GM19372 (cell line): ENCODE results near the gene TOMM20.
A peak's percentile ranks its signal among the peaks of the same experiment; 100 is the strongest.
"Not testable (repeated sequence)": the region's sequence is repeated elsewhere in the genome, so short reads cannot be mapped to it uniquely, and the experiment has no call there.

Experiments used
- ATAC-seq: cut with Tn5 transposase; IDR thresholded peaks from one replicate; pipeline ENCODE4 v1.9.1; 2021; ENCODE audit warnings: mild to moderate bottlenecking, low read depth, moderate library complexity; ENCODE audit not compliant: unreplicated experiment

Gene TOMM20

DNA sequence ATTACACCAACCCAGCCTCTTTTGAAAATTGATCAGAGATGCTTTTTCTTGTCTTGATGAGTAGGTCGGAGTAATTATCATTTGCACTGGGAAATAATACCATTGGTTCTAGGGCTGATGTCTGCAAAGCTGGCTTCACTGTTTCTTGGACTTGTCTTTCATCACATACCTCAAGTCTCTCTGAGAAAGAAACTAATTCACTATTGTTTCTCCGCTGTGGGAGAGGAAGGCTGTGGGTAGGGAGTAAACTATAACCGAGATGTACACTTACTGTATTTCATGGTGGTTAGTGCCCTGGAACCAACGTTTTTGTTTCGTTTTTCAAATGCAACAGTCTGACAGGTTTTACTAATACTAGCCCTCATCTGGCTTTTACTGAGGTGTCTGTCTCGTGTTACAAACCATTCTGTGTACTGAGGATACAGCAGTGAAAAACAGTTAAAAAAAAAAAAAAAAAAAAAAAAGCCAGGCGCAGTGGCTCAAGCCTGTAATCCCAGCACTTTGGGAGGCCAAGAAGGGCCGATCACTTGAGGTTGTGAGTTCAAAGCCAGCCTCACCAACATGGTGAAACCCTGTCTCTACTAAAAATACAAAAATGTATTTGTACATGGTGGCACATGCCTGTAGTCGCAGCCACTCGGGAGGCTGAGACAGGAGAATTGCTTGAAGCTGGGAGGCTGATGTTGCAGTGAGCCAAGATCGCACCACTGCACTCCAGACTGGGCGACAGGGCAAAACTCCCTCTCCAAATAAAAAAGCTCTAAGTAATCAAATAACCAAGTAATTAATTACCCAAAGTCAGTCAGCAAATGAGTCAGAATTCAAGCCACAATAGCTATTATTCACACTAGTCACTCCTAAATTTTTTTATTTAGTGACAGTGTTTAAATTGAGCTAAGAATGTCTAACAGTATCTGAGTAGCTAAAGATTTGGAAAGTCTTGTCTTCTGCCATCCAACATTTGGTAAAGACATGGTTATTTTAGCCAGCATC is 23.3 kb downstream of the TOMM20 start:
- ATAC-seq: peak; percentile 82

DNA sequence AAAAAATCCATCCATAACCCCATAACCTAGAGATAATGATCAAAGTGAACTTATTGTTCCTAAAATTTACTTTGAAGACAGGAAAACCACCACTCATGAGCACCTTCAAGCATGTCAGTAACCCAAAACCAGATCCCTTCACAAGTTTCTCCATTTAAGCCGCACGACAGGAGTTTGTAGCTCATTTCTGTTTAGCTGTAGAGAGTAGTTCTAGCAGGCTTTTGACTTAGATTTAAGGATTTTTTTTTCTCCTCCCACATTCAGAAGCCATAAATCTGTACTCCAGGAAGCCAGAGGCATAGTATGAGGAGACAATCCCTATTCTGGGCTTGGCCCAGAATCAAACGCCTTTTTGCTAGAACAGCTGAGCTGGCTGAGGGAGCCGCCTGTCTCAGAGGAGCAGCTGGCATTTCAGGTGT is 25.6 kb downstream of the TOMM20 start:
- ATAC-seq: no peak

DNA sequence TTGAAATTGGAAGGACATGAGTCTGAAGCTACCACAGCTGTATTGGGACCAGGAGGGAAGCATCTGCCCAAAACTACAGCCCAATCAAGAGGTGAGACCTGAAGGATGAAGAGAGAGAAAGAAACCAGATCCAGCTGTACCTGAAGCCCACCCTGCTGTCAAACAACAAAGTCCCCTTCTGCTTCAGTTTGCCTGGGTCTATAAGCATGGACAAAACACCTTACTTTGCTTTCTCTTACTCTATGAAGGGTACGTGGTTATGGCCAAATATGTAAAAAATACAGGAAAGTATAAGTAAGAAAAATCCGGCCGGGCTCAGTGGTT is 26.4 kb downstream of the TOMM20 start:
- no peak for ATAC-seq

DNA sequence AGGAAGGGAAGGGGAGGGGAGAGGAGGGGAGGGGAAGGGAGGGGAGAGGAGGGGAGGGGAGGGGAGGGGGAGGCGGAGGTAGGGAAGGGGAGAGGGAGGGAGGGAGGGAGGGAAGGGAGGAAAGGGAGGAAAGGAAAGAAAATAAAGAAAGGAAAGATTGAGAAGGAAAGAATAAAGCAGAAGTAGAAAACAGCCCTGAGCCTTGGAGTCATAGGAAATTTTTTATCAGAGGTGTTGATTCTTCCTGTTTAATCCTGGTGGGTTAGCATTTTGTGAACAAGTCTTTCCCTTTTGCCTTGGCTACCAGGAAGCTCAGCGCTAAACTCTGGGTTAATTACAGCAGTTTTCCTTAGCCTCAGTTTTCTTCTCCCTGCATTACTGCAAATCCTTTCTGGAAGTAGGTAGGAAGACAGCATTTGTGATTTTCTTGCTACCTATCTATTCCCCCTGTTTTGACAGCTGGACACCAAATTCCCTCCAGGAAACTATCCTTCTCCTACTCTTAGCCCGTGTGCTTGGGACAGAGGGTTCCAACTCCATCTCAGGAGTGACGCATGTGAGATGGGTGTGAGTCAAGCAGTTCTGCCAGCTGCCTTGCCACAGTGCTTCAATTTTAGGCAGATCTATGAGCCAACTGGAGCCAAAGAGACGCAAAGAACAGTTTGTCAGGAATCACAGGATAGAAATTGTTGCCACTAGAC is 26.9 kb downstream of the TOMM20 start:
- ATAC-seq: no peak

DNA sequence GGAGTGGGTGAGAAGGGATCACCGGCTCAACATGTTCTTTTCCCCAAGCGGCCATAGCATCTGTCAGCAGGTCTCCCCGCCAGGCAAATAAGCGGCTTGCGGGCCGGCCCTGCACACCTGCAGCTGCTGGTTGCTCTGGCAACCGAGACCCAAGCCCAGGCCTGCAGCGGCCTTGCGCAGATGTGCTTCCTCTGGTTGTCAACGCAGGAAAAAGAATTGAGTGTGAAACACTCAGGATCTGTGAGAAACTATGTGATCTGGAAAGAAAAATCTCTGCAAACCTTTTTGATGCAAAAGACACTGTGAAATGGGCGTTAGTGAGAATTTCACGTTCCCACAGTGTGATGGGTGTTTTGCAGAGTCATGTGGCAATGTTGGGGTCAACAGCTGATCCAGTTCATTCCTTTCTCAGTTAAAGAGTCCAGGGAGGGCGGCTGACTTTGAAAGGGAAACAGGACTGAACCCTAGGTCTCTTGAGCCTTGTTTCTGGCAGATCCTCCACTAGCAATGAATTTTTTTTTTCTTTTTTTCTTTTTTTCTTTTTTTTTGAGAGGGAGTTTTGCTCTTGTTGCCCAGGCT is 28.4 kb downstream of the TOMM20 start:
- ATAC-seq: no peak

DNA sequence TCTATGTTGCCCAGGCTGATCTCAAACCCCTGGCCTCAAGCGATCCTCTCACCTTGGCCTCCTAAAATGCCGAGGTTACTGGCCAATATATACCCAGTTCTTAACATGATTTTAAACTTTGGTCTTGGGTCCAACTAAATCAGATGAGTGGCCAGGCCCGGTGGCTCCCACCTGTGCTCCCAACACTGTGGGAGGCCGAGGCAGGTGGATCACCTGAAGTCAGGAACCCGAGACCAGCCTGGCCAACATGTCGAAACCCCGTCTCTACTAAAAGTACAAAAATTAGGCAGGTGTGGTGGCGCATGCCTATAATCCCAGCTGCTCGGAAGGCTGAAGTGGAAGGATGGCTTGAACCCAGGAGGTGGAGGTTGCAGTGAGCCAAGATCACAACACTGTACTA is 29.6 kb downstream of the TOMM20 start:
- ATAC-seq: no peak

DNA sequence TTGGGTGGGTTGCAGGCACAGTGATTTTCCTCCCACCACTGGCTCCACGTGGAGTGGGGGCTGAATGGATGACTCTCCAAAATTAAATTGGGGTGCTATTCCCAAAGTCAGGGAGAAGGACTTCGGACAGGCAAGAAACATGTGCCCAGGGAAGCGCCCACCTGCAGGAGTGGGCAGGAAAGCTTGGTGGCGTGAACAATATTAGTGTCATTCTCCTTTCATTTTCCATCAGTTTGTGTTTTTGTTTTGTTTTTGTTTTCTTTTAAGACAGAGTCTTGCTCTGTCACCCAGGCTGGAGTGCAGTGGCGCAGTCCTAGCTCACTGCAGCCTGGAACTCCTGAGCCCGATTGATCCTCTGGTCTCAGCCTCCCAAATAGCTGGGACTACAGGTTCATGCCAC is 30.1 kb downstream of the TOMM20 start:
- ATAC-seq: no peak

DNA sequence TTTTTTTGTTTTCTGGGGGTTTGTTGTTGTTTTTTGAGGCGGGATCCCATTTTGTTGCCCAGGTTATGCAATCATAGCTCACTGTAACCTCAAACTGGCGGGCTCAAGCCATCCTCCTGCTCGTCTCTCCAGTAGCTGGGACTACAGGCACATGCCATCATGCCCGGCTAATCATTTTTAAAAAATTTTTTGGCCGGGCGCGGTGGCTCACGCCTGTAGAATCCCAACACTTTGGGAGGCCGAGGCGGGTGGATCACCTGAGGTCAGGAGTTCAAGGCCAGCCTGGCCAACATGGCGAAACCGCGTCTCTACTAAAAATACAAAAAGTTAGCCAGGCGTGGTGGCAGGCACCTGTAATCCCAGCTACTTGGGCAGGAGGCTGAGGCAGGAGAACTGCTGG is 31.1 kb downstream of the TOMM20 start:
- ATAC-seq: not testable (repeated sequence)

DNA sequence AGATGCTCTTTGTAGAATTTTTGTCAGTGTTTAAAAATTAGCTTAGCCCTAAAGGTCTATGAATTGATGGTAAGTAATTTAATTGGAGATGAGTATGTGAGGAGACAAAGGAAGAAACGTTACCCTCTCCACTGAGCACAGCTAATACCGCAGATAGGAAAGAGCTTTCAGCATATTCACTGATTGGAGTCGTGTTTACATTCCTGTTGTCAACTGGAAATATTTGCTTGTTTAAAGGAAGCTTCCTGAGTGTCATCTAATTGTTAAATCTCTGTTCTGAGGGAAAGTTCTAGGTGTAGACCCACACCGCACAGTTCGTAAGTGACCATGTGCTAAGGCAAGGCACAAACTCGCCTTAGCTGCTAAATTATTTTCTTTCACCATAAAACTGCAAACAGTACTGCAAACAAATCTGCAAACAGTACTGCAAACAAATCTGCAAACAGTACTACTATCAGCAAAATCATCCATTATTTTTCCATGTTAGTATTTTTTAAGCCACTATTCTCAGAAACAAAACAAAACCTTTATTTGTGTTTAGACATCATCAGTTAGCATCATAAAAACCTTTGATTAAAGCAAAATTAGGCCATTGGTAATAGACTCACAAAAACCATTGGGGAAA is 32.6 kb downstream of the TOMM20 start:
- no peak for ATAC-seq

DNA sequence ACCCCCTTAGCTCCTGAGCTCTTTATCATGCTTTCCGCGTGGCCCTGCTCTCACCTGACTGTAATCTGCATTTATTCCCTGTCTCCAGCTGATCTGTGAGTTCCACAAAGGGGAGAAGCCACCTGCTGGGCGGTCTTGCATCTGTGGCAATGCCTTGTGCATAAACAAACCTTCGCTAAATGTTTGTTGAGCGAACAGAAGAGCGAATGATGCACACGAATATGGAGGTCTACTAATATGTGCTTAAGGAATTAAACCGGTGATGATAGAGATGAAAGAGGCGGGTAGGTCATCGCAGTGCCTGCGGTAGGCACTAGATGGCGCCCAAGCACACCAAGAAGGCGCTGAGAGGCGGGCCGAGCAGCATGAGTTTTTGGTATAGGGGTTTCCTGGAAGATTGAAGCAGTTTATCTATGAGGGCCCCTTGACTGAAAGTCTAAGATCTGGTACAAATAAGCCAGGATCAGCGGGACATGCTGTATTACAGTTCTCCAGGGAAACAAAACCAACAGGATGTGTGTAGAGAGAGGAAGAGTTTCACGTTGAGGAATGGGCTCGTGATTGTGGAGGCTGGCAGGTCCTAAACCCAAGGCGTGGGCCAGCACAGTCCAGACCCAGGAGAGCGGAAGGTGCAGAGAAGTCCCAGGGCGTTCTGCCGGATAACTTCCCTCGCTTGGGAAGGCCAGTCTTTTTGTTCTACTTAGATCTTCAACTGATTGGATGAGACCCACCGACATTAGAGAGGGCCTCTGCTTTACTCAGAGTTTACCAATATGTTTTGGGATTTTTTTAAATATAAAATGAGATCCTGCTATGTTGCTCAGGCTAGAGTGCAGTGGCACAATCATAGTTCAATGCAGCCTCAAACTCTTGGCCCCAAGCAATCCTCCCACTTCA is 34.7 kb downstream of the TOMM20 start:
- no peak for ATAC-seq

DNA sequence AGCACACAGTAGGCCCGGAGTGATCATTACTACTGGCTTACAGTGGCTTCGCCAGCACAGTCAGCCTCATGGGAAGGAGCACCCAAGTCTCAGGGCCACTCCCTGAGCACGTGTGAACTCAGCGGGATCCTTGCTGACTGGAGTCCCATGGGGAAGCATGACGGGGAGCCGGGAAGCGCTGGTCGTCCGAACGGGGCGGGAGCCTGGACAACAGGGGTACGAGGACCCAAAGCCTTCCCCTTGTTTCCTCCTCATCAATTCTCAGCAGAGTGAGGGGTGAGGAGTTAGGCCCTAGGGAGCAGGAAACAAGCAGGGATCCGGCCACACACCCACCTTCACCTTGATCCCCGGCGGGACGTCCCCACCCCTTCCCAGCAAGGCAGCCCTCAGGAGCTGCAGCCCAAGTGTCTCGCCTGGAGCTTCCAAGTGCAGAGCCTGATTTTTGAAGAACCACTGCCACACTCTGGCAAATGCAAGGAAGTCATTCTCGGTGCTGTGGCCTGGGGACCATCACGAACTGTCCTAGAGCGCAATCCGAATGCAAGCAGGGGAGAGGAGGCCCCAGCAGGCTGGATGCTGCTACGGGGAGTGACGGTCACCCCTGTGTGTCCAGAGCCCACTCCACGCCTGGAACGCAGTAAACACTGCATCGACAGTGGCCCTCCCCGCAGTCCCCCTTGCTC is 35.5 kb downstream of the TOMM20 start:
- ATAC-seq: no peak

DNA sequence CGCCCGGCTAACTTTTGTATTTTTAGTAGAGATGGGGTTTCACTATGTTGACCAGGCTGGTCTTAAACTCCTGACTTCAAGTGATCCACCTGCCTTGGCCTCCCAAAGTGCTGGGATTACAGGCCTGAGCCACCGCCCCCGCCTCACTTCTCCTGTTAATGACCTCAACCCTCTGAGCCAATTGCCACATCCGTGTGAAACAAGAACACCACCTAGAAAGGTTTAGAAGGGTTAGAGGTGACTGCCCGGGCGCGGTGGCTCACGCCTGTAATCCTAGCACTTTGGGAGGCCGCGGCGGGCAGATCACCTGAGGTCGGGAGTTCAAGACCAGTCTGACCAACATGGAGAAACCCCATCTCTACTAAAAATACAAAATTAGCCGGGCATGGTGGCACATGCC is 36.2 kb downstream of the TOMM20 start:
- ATAC-seq: not testable (repeated sequence)

DNA sequence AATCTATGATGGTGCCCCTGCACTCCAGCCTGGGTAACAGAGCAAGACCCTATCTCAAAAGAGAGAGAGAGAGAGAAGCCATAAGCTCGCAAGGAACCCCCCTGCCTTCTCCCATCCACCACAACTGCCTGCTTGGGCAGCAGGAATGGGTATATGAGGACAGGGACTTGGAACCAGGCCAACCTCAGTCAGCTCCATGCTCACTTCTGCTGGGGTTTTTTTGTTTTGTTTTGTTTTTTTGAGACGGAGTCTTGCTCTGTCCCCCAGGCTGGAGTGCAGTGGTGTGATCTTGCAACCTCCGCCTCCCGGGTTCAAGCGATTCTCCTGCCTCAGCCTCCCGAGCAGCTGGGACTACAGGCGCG is 36.6 kb downstream of the TOMM20 start:
- not testable (repeated sequence) for ATAC-seq

DNA sequence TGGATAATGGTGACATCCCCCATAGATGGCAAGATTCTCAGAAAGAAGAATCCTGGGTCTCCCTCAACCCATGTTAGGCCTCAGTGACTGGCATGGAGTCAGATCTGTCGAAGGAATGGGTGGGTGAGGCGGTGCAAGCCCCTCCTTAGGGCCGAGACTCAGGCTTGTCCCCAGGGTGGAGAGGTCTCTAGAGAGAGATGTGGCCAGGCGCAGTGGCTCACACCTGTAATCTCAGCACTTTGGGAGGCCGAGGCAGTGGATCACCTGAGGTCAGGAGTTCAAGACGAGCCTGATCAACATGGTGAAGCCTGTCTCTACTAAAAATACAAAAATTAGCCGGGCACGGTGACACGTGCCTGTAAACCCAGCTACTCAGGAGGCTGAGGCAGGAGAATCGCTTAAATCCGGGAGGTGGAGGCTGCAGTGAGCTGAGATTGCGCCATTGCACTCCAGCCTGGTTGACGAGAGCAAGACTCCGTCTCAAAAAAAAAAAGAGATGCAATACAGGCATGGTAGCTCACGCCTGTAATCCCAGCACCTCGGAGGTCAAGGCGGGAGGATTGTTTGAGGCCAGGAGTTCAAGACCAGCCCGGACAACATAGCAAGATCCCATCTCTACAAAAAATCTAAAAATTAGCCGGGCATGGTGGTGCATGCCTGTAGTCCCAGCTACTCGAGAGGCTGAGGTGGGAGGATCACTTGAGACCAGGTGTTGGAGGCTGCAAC is 37.2 kb downstream of the TOMM20 start:
- ATAC-seq: not testable (repeated sequence)

DNA sequence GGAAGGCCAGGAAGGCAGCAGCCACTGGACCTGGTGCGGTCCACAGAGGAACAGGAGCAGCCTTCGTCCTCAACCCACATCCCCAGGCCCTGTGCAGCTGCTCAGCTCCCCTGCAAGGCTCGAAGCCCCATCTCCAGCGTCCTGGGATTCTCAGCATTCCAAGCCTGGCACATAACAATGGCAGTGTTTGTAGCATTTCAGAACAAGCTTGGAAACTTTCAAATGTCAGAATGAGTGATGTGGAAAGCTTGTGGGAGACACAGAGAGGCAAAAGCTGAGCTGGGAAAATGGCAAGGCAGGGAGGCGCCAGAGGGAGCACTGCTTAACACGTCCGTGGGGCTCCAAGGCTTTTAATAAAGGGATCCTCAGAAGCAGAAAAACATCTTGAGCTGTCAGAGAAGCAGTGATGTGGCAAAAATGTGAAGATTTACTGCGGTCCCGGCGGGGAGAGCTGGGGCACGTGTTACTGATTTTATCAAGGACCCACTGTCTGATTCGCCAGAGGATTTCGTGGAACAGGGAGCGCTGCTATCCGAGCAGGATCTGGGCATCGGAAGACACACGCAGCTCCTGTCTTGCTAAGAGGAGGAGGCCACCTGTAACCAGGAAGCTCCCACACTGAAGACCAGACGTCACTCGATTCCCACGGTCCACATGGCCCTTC is 38.1 kb downstream of the TOMM20 start:
- ATAC-seq: no peak

DNA sequence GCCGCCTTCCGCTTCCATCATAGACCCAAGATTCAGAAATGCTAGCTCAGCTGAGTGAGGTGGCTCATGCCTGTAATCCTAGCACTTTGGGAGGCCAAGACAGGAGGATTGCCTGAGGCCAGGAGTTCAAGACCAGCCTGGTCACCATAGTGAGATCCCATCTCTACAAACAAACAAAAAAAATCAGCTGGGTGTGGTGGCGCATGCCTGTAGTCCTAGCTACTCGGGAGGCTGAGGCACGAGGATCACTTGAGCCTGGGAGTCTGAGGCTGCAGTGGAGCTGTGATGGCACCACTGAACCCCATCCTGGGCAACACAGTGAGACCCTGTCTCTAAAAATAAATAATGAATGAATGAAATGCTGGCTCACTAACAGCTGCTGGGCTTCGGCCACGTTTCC is 39.7 kb downstream of the TOMM20 start:
- no peak for ATAC-seq

DNA sequence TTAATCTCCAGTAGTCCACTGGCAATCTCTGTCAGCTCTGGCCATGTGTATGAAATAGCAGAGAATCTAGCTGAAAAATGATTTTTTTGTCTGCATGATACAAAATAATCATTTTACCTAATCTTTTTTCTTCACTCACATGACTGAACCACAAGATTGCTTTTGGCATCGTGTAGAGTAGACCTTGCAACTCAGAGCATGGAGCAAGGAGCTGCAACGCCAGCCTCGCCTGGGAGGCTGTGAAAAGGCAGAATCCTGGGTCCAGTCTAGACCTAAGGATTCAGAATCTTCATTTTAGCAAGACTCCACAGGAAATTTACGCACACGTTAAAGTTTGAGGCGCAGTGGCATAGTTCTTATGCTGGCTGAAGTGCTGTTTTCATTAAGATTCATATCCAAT is 40.2 kb downstream of the TOMM20 start:
- ATAC-seq: no peak

DNA sequence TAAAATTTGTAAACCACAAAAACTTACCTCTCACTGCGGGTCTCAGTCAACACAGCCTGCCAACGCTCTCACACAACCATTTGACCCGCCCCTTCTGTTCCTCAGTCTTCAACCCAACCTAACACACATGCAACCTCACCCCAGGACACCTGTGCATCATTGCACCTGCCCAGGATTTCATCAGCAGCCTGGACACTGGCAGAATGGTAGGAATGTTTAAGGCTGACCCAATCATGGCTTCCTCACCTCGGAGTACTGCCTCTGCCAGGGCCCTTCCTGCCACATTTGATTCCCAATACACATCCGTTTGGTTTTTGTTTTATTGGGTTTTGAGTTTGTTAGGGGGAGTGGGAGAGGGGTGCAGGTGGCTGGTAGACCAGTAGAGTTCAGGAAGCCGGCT is 40.7 kb downstream of the TOMM20 start:
- ATAC-seq: no peak
